HG03280 (cell line): ENCODE results near the gene HBE1.

Experiments
- ATAC-seq: cut with Tn5 transposase; IDR thresholded peaks from one replicate; pipeline ENCODE4 v1.9.1; 2021; ENCODE audit warnings: mild to moderate bottlenecking, moderate library complexity; ENCODE audit not compliant: unreplicated experiment

HBE1 gene

GRCh38 chr11:5235364-5236095 lies 34.2 kb downstream of the HBE1 start:
- ATAC-seq: no peak

- ATAC-seq: peak; percentile 47
Measured at GRCh38 chr11:5234381-5234834, 35.3 kb downstream of the HBE1 start, which contains the start of gene HBD. Gene HBD (minus strand): TSS chr11:5234483. CDS start chr11:5234433, 50 bp downstream.

- ATAC-seq: no peak
Measured at GRCh38 chr11:5233307-5233706, 36.4 kb downstream of the HBE1 start.

GRCh38 chr11:5232821-5233220 lies 36.9 kb downstream of the HBE1 start:
- no peak for ATAC-seq

- no peak for ATAC-seq
Measured at GRCh38 chr11:5232176-5232575, 37.6 kb downstream of the HBE1 start.

- ATAC-seq: no peak
Measured at GRCh38 chr11:5231111-5231510, 38.6 kb downstream of the HBE1 start.

- no peak for ATAC-seq
Measured at GRCh38 chr11:5230266-5230665, 39.5 kb downstream of the HBE1 start.

- no peak for ATAC-seq
Measured at GRCh38 chr11:5229796-5230195, 39.9 kb downstream of the HBE1 start.

- no peak for ATAC-seq
Measured at GRCh38 chr11:5229356-5229755, 40.4 kb downstream of the HBE1 start.

GRCh38 chr11:5228124-5228523 lies 41.6 kb downstream of the HBE1 start:
- ATAC-seq: no peak

- no peak for ATAC-seq
Measured at GRCh38 chr11:5227681-5228080, 42.1 kb downstream of the HBE1 start.

GRCh38 chr11:5226732-5227310 lies 42.9 kb downstream of the HBE1 start, which contains the start of gene HBB:
Gene HBB (minus strand): TSS chr11:5227071. CDS start chr11:5227021, 50 bp downstream.
- ATAC-seq: no peak

GRCh38 chr11:5225480-5225871 lies 44.3 kb downstream of the HBE1 start:
- no peak for ATAC-seq

GRCh38 chr11:5224538-5225479 lies 44.9 kb downstream of the HBE1 start:
- no peak for ATAC-seq

GRCh38 chr11:5223686-5224085 lies 46.1 kb downstream of the HBE1 start:
- no peak for ATAC-seq

- no peak for ATAC-seq
Measured at GRCh38 chr11:5223146-5223545, 46.6 kb downstream of the HBE1 start.
